Psoas muscle (tissue), 8 donors: Measurements from ENCODE around the gene CMSS1. TPM values are rescaled to one million over a fixed set of nuclear protein-coding genes. Genes with fewer than 3 reads are reported as not detected.

Experiments used
- ATAC-seq, 4 donors: fragments of 200-7000 bp; cut with Tn5 transposase; one replicate each; pipeline ENCODE4 v1.9.1; 2020; ENCODE audit warnings: moderate library complexity in 3 of 4, mild to moderate bottlenecking in 2 of 4
- DNase-seq, 2 donors: peaks; one replicate each; pipeline ENCODE4 v3.0.0-alpha.2; 2020
- H3K27ac ChIP-seq: fragments of 200-600 bp; one replicate; pipeline ENCODE4 v1.8.0; 2022
- H3K27me3 ChIP-seq, 3 donors: fragments of 200-600 bp in 1 of 3; one replicate each; pipeline versions ENCODE4 v1.6.1 to v1.8.0; 2013 to 2022; ENCODE audit warnings: low read length in 2 of 3, mild to moderate bottlenecking in 2 of 3, moderate library complexity in 1 of 3; ENCODE audit not compliant: insufficient read depth in 3 of 3
- H3K36me3 ChIP-seq, 2 donors: fragments of 200-600 bp in 1 of 2; one replicate each; pipeline versions ENCODE4 v1.6.1 to v1.8.0; 2013 to 2022; ENCODE audit warnings: low read depth in 1 of 2, mild to moderate bottlenecking in 1 of 2, moderate library complexity in 1 of 2; ENCODE audit not compliant: insufficient read depth in 1 of 2
- H3K4me1 ChIP-seq: fragments of 200-600 bp; one replicate; pipeline ENCODE4 v1.8.0; 2022
- H3K4me3 ChIP-seq: fragments of 200-600 bp; one replicate; pipeline ENCODE4 v1.8.0; 2022; ENCODE audit warnings: mild to moderate bottlenecking
- H3K9me3 ChIP-seq: fragments of 200-600 bp; one replicate; pipeline ENCODE4 v1.8.0; 2022
- CTCF ChIP-seq: fragments of 200-600 bp; IDR thresholded peaks from one replicate; pipeline ENCODE4 v1.8.0; 2022; ENCODE audit warnings: antibody characterized with exemption
- WGBS, 3 donors: extraction: QIAGEN DNeasy Blood & Tissue Kit; methylation state at CpG; one replicate each; pipeline versions ENCODE4 v1.1.6 to v1.1.7; 2013; 5-methylcytosine and 5-hydroxymethylcytosine counted together
- intact Hi-C, 2 donors: fragments of 100-400 bp; cut with DNase I; formaldehyde crosslinking; loops; one replicate each; pipeline versions ENCODE4 v1.11.0 to v1.14.2; 2022
- polyA plus RNA-seq, 3 donors: library from polyadenylated mRNA; stranded (reverse); fragments of 200-250 nt; gene quantifications; one replicate each; pipeline ENCODE4 v1.2.3, GENCODE V29; 2013
- total RNA-seq, 4 donors: library from RNA; stranded (reverse); fragmentation: NEBNext Ultra II Directional in 2 of 4; extraction: Animal tissue kit (Norgen Biotek cat#: 25700) in 2 of 4; gene quantifications; one replicate each; pipeline versions ENCODE4 v1.2.1 to v1.2.4, GENCODE V29; 2021 to 2023
- donor health status: healthy with polysubstance abuse.
- donor health status: DM: no; HTN: no; CAD: no; lungs with moderate emphysema.
- donor health status: Bipolar disorder and iron deficiency.
- donor health status: healthy.
- donor health status: DM: yes; HTN: yes; CAD: no.
- donor health status: DM: no; HTN: no; CAD: no.
- donor health status: DM: no; HTN: no; CAD: no.
- donor health status: DM: yes; HTN: yes; CAD: no.

Gene CMSS1
- total and polyA plus RNA-seq, 7 donors, result 18.4 to 174 (median 58.8) TPM

- ATAC-seq, result no peak
Observed at GRCh38 chr3:99990179-99990578, 172.5 kb downstream of the CMSS1 start.

DNA sequence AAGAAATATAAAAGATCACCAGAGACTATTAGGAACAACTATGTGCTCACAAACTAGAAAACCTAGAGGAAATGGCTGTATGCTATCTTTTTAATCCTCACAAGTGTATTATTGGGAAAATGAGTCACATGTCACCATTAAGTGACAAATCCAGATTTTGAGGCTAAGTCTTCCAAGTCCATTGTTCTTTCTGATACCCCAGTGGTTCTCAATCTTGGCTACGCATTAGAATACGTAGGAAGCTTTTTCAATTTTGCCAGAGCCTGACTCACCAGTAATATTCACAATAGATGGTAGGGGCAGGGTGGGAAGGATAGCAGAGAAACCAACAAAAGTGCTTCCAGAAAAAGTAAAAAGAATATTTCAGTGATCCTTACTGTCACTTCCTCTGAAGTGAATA, 179.6 kb downstream of the CMSS1 start:
- Histone ChIP-seq H3K27ac (peak overlapping the region; percentile 36), H3K9me3 (no peaks in the 10 kb centered on the region), H3K4me1 (peaks cover 9% of the 10 kb centered on the region), H3K36me3 (peaks cover 0 to 3% of the 10 kb centered on the region in 2 donors), H3K27me3 (no peaks in the 10 kb centered on the region), H3K4me3 (no peak overlapping the region)
- DNase-seq (no peak), ATAC-seq (no peak)
- 74 to 83% (median 79%) methylated on average over 2 of the region's 2 CpGs for WGBS, 3 donors
- no peak for TF ChIP-seq CTCF
- intact Hi-C loops, result no loop called here

More at GRCh38 chr3:99990179-99990578, 172.5 kb downstream of the CMSS1 start:
- peaks cover 15% of the 10 kb centered on the region for H3K4me1 ChIP-seq
- H3K4me3 ChIP-seq, result no peak overlapping the region
- peak overlapping the region; percentile 54 for H3K27ac ChIP-seq
- DNase-seq, result no peak
- intact Hi-C loops, result no loop called here
- H3K27me3 ChIP-seq, result no peaks in the 10 kb centered on the region
- 92 to 100% (median 95%) methylated on average over 1 of the region's 1 CpG for WGBS, 3 donors
- TF ChIP-seq CTCF, result no peak
- peaks cover 0 to 3% of the 10 kb centered on the region in 2 donors for H3K36me3 ChIP-seq
- H3K9me3 ChIP-seq, result no peaks in the 10 kb centered on the region

DNA sequence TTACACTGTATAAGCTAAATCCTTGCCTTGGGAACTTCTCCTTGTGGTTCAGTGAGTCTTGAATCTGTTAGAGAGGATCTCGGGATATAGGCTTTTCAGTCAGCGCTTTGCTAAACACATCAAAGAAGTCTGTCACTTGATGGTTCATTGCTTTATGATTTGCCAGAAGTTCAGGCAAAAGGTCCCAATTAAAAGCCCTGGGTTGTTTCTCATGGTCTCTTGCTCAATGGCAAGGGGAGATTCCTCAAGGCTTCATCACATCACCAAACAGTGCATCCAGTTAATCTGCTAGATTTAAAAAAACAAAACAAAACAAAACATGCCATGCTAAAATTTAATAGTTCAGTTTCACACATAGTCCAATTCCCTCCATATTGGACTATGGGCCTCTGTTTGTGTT, 181.9 kb downstream of the CMSS1 start:
- H3K4me1 ChIP-seq, result peaks cover 6% of the 10 kb centered on the region
- ATAC-seq (peak in 1 of 4 donors; percentile 54), DNase-seq (no peak)
- WGBS, 3 donors, result 97 to 100% (median 98%) methylated on average over 2 of the region's 2 CpGs
- no peak overlapping the region for H3K27ac ChIP-seq
- TF ChIP-seq CTCF, result no peak
- intact Hi-C loops, result no loop called here
- H3K4me3 ChIP-seq, result no peak overlapping the region
- no peaks in the 10 kb centered on the region for H3K27me3 ChIP-seq
- peaks cover 0 to 4% of the 10 kb centered on the region in 2 donors for H3K36me3 ChIP-seq
- no peaks in the 10 kb centered on the region for H3K9me3 ChIP-seq

GRCh38 chr3:100001083-100001482, 183.4 kb downstream of the CMSS1 start:
- Histone ChIP-seq H3K27ac (no peak overlapping the region), H3K4me3 (no peak overlapping the region), H3K4me1 (peaks cover 19% of the 10 kb centered on the region), H3K36me3 (peaks cover 0 to 4% of the 10 kb centered on the region in 2 donors), H3K27me3 (no peaks in the 10 kb centered on the region), H3K9me3 (no peaks in the 10 kb centered on the region)
- TF ChIP-seq CTCF, result no peak
- 96 to 100% (median 99%) methylated on average over 3 of the region's 3 CpGs for WGBS, 3 donors
- ATAC-seq (no peak), DNase-seq (no peak)
- intact Hi-C loops, result loop anchor here in 1 of 2 donors (10.0 kb wide), 1 partner anchor 126 kb away; no protein-coding TSS in a partner anchor
